SK-N-SH treated with all-trans-retinoic acid at 6 μM for 48 hours (cell line): Measurements from ENCODE around the gene CDH11.

Experiments used
- ATAC-seq: fragments of 200-7000 bp; cut with Tn5 transposase; 3 replicates; pipeline ENCODE4 v1.9.1; 2020; ENCODE audit warnings: mild to moderate bottlenecking, moderate library complexity
- BACH2 ChIP-seq: fragments of 250-450 bp; sonication (Bioruptor Pico); IDR thresholded peaks from 2 replicates; pipeline ENCODE4 v1.9.0; 2021; ENCODE audit warnings: mild to moderate bottlenecking, borderline replicate concordance
- CREB5 ChIP-seq: fragments of 250-450 bp; sonication (Bioruptor Pico); IDR thresholded peaks from 2 replicates; pipeline ENCODE4 v1.5.1; 2020; ENCODE audit warnings: low read depth, mild to moderate bottlenecking, moderate library complexity
- CSDC2 ChIP-seq: fragments of 250-450 bp; sonication (Bioruptor Pico); IDR thresholded peaks from 2 replicates; pipeline ENCODE4 v1.5.0; 2020; ENCODE audit warnings: mild to moderate bottlenecking, moderate library complexity
- ESRRG ChIP-seq: fragments of 250-450 bp; sonication (Bioruptor Pico); IDR thresholded peaks from 2 replicates; pipeline ENCODE4 v1.6.1; 2021; ENCODE audit warnings: mild to moderate bottlenecking
- GLIS3 ChIP-seq: fragments of 250-450 bp; sonication (Bioruptor Pico); IDR thresholded peaks from 2 replicates; pipeline ENCODE4 v1.5.0; 2020; ENCODE audit warnings: mild to moderate bottlenecking, moderate library complexity
- ISL1 ChIP-seq: fragments of 250-450 bp; sonication (Bioruptor Pico); IDR thresholded peaks from 2 replicates; pipeline ENCODE4 v2.1.2; 2022; ENCODE audit warnings: mild to moderate bottlenecking, moderate library complexity
- OSR1 ChIP-seq: fragments of 250-450 bp; sonication (Bioruptor Pico); IDR thresholded peaks from 2 replicates; pipeline ENCODE4 v1.8.0; 2022; ENCODE audit warnings: moderate library complexity, mild to moderate bottlenecking, inconsistent platforms
- POU6F1 ChIP-seq: fragments of 250-450 bp; sonication (Bioruptor Pico); IDR thresholded peaks from 2 replicates; pipeline ENCODE4 v1.8.0; 2021; ENCODE audit warnings: low read depth, mild to moderate bottlenecking, moderate library complexity, borderline replicate concordance
- PPARA ChIP-seq: fragments of 250-450 bp; sonication (Bioruptor Pico); IDR thresholded peaks from 2 replicates; pipeline ENCODE4 v1.5.0; 2020; ENCODE audit warnings: mild to moderate bottlenecking, borderline replicate concordance
- RARB ChIP-seq: fragments of 250-450 bp; sonication (Bioruptor Pico); IDR thresholded peaks from 2 replicates; pipeline ENCODE4 v1.8.0; 2021; ENCODE audit warnings: mild to moderate bottlenecking, moderate library complexity
- SNAI2 ChIP-seq: fragments of 250-450 bp; sonication (Bioruptor Pico); IDR thresholded peaks from 2 replicates; pipeline ENCODE4 v1.5.0; 2020; ENCODE audit warnings: mild to moderate bottlenecking, moderate library complexity
- TCF4 ChIP-seq: fragments of 250-450 bp; sonication (Bioruptor Pico); IDR thresholded peaks from 2 replicates; pipeline ENCODE4 v1.8.0; 2021; ENCODE audit warnings: mild to moderate bottlenecking, moderate library complexity, borderline replicate concordance
- TOX ChIP-seq: fragments of 250-450 bp; sonication (Bioruptor Pico); IDR thresholded peaks from 2 replicates; pipeline ENCODE4 v1.8.0; 2021; ENCODE audit warnings: mild to moderate bottlenecking, moderate library complexity, borderline replicate concordance
- ZC3H10 ChIP-seq: fragments of 250-450 bp; sonication (Bioruptor Pico); IDR thresholded peaks from 2 replicates; pipeline ENCODE4 v1.5.1; 2021; ENCODE audit warnings: mild to moderate bottlenecking, moderate library complexity
- ZFP3 ChIP-seq: fragments of 250-450 bp; sonication (Bioruptor Pico); IDR thresholded peaks from 2 replicates; pipeline ENCODE4 v1.5.0; 2020; ENCODE audit warnings: mild to moderate bottlenecking, moderate library complexity
- ZNF565 ChIP-seq: fragments of 450-650 bp; formaldehyde crosslinking; conservative IDR thresholded peaks from 2 replicates; pipeline ENCODE4 v1.5.0; 2020; ENCODE audit warnings: low read depth, mild to moderate bottlenecking, moderate library complexity
- ZNF8 ChIP-seq: fragments of 450-650 bp; formaldehyde crosslinking; IDR thresholded peaks from 2 replicates; pipeline ENCODE4 v1.5.0; 2020; ENCODE audit warnings: mild to moderate bottlenecking, moderate library complexity
- TF ChIP-seq, protein P1 (sequence below): fragments of 250-450 bp; sonication (Bioruptor Pico); IDR thresholded peaks from 2 replicates; pipeline ENCODE4 v1.5.1; 2021; ENCODE audit warnings: mild to moderate bottlenecking, moderate library complexity
- TF ChIP-seq, protein P2 (sequence below): fragments of 250-450 bp; sonication (Bioruptor Pico); IDR thresholded peaks from 2 replicates; pipeline ENCODE4 v1.5.0; 2020; ENCODE audit warnings: mild to moderate bottlenecking, moderate library complexity
- TF ChIP-seq, protein P3 (sequence below): fragments of 250-450 bp; sonication (Bioruptor Pico); IDR thresholded peaks from 2 replicates; pipeline ENCODE4 v1.8.0; 2020; ENCODE audit warnings: mild to moderate bottlenecking, moderate library complexity, borderline replicate concordance

CDH11 gene

DNA sequence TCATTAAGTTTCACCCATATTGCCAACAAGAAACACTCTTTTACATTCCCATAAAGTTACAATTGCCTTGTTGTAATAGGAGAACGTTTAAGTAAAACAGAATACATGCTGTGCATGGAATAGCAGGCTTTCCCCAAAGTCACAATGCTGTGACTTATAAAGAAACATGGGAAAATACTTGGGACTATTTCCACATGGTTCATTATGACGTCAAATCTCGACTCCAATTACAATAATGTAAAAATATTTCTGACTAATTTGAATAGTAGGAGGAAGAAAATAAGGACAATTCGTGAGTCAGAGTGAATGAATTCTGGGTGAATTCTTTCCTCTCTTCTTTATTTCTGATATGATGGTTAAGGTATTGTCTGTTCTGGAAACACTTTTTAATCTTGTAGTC lies 52.8 kb downstream of the CDH11 start:
- ATAC-seq: peak; percentile 52
- no peak for TF ChIP-seq ISL1 (CRISPR knock-in tag)
- no peak; the same call in 1 of the 2 replicates for TF ChIP-seq ZFP3 (CRISPR knock-in tag)
- TF ChIP-seq GLIS3 (CRISPR knock-in tag): no peak
- TF ChIP-seq CREB5: peak; percentile 18; the same call in 1 of the 2 replicates
- peak; percentile 61; the same call in 1 of the 2 replicates for TF ChIP-seq ZC3H10
- TF ChIP-seq, all 23 proteins: peak for 2

DNA sequence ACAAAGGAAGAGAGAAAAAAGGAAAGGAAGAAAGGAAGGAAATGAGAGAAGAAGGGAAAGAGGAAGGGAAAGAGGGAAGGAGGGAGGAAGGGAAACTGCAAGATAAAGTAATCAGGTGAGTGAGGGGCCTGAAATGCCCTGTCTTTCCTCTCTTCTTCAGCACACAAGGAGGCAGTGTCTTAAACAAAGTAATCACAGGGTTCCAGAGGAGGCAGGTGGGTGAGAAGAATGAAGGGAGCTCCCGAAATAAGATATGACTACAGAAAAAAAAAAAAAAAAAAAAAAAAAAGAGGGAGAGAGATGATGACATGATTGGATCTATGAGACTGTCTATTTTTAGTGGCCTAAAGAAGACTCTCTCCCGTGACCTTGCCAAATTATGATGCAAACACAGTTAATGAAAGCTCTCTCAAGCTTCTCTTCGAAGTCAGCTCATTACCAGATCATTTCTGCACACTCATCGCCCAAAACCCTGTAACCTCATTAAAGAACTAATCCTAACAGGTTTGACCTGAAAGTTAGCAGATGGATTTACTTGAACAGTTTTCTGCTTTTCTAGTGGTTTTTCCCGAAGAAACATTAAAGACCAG lies 53.6 kb downstream of the CDH11 start:
- no peak for ATAC-seq
- TF ChIP-seq RARB (CRISPR knock-in tag) (no peak), BACH2 (CRISPR knock-in tag) (no peak), ESRRG (no peak), PPARA (CRISPR knock-in tag) (no peak), CSDC2 (CRISPR knock-in tag) (no peak), ZC3H10 (no peak)
- TF ChIP-seq, protein P1, sequence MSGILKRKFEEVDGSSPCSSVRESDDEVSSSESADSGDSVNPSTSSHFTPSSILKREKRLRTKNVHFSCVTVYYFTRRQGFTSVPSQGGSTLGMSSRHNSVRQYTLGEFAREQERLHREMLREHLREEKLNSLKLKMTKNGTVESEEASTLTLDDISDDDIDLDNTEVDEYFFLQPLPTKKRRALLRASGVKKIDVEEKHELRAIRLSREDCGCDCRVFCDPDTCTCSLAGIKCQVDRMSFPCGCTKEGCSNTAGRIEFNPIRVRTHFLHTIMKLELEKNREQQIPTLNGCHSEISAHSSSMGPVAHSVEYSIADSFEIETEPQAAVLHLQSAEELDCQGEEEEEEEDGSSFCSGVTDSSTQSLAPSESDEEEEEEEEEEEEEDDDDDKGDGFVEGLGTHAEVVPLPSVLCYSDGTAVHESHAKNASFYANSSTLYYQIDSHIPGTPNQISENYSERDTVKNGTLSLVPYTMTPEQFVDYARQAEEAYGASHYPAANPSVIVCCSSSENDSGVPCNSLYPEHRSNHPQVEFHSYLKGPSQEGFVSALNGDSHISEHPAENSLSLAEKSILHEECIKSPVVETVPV (CRISPR knock-in tag): no peak

GRCh38 chr16:65066651-65067050 lies 55.2 kb downstream of the CDH11 start:
- no peak for TF ChIP-seq ZC3H10
- TF ChIP-seq, protein P2, sequence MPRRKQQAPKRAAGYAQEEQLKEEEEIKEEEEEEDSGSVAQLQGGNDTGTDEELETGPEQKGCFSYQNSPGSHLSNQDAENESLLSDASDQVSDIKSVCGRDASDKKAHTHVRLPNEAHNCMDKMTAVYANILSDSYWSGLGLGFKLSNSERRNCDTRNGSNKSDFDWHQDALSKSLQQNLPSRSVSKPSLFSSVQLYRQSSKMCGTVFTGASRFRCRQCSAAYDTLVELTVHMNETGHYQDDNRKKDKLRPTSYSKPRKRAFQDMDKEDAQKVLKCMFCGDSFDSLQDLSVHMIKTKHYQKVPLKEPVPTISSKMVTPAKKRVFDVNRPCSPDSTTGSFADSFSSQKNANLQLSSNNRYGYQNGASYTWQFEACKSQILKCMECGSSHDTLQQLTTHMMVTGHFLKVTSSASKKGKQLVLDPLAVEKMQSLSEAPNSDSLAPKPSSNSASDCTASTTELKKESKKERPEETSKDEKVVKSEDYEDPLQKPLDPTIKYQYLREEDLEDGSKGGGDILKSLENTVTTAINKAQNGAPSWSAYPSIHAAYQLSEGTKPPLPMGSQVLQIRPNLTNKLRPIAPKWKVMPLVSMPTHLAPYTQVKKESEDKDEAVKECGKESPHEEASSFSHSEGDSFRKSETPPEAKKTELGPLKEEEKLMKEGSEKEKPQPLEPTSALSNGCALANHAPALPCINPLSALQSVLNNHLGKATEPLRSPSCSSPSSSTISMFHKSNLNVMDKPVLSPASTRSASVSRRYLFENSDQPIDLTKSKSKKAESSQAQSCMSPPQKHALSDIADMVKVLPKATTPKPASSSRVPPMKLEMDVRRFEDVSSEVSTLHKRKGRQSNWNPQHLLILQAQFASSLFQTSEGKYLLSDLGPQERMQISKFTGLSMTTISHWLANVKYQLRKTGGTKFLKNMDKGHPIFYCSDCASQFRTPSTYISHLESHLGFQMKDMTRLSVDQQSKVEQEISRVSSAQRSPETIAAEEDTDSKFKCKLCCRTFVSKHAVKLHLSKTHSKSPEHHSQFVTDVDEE: no peak
- TF ChIP-seq, protein P3, sequence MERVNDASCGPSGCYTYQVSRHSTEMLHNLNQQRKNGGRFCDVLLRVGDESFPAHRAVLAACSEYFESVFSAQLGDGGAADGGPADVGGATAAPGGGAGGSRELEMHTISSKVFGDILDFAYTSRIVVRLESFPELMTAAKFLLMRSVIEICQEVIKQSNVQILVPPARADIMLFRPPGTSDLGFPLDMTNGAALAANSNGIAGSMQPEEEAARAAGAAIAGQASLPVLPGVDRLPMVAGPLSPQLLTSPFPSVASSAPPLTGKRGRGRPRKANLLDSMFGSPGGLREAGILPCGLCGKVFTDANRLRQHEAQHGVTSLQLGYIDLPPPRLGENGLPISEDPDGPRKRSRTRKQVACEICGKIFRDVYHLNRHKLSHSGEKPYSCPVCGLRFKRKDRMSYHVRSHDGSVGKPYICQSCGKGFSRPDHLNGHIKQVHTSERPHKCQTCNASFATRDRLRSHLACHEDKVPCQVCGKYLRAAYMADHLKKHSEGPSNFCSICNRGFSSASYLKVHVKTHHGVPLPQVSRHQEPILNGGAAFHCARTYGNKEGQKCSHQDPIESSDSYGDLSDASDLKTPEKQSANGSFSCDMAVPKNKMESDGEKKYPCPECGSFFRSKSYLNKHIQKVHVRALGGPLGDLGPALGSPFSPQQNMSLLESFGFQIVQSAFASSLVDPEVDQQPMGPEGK (CRISPR knock-in tag): no peak
- TF ChIP-seq PPARA (CRISPR knock-in tag): no peak
- no peak for TF ChIP-seq TOX (CRISPR knock-in tag)
- no peak for TF ChIP-seq GLIS3 (CRISPR knock-in tag)
- no peak for TF ChIP-seq BACH2 (CRISPR knock-in tag)
- no peak for ATAC-seq

DNA sequence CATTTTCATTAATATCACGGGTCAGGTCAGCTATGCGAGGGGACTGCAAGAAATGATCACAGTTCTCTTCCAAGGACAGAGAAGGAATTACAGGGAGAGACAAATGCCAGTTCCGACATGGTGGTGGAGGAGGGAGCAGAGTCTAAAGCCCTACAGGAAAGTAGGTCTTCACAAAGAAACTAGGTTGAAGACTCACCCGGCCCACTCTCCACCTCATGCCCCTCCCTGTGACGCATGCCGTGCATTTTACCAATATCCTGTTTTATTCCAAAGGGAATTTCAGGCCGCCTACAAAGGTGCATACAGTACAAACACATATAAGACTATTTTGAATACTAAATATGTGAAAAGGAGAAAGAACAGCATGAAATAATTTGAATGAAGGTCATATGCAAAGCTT lies 56.8 kb downstream of the CDH11 start:
- TF ChIP-seq POU6F1 (CRISPR knock-in tag) (no peak), ZC3H10 (no peak), BACH2 (CRISPR knock-in tag) (no peak), CREB5 (no peak), SNAI2 (no peak), TCF4 (no peak), ZNF8 (CRISPR knock-in tag) (no peak), ESRRG (no peak), GLIS3 (CRISPR knock-in tag) (no peak), OSR1 (CRISPR knock-in tag) (no peak), ZNF565 (CRISPR knock-in tag) (no peak)
- TF ChIP-seq, all 23 proteins: peak for 0
- ATAC-seq: no peak
